Measurements from ENCODE around the gene GPR108.

GRCh38 chr19:6692027-6692426 is 45.4 kb downstream of the GPR108 start:
- TF ChIP-seq CTCF (conservative IDR thresholded peaks at IDR 0.05; ENCODE audit: low read depth, low read length), result no peak
- no peak for TF ChIP-seq EZH2 (IDR thresholded peaks at IDR 0.05; ENCODE audit: borderline replicate concordance, low read depth, low read length, poor library complexity, severe bottlenecking)
